GM12801 (cell line): ENCODE measurements around the gene E2F4.

Source experiments
- CTCF ChIP-seq: IDR thresholded peaks from one replicate; pipeline ENCODE4 v1.5.1; 2011; ENCODE audit warnings: control low read depth; ENCODE audit not compliant: insufficient read length; ENCODE audit errors: extremely low read depth

Gene E2F4

GRCh38 chr16:67245674-67246080 lies 53.7 kb downstream of the E2F4 start:
- TF ChIP-seq CTCF = no peak

- no peak for TF ChIP-seq CTCF
These were observed 54.3 kb downstream of the E2F4 start for GRCh38 chr16:67246081-67246755.

- TF ChIP-seq CTCF = no peak
These were observed 54.8 kb downstream of the E2F4 start for GRCh38 chr16:67246756-67247191.

GRCh38 chr16:67247192-67248072 lies 55.5 kb downstream of the E2F4 start, which contains the start of gene FHOD1:
Gene FHOD1 (minus strand): TSS chr16:67247481. CDS start chr16:67247410, 71 bp downstream.
- no peak for TF ChIP-seq CTCF

- TF ChIP-seq CTCF = no peak
These were observed 56.1 kb downstream of the E2F4 start for GRCh38 chr16:67248073-67248400.
